GM18519 (cell line): ENCODE results near the gene EPHA3.

Experiments used
- ATAC-seq: cut with Tn5 transposase; IDR thresholded peaks from one replicate; pipeline ENCODE4 v1.9.1; 2021; ENCODE audit warnings: mild to moderate bottlenecking, moderate library complexity; ENCODE audit not compliant: unreplicated experiment, low FRiP score

The EPHA3 gene

DNA sequence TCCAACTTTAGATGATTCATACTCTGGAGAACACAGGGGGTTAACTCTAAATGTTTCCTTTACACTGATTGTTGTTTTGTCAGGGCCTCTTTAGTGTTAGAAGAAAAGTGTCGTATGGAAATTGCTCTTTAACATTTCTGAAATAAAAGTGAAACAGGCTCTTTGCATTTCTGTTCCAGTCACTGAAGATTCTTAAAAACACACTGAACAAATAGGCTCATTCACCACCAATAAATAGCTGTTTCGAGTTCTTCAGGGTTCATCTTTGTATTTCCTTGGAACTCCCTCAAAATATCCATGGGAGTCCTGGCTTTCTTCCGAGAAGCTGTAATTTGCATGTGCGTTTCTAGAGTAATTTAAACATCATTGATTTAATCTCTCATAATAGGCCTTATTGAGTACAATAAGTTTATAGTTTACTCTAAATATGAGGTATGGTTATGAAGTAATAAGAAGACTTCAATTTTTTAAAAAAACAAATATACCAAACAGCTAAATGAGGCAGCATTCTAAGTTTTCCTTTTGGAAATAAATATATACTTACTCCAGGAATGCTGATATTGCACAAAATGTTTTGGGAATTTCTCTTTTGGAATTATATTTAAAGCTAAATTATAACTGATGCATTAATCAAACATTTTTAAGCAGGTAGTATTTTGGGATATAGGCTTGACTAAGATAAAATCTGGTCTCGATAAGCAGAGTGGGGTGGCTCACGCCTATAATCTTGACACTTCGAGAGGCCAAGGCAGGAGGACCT is 327.4 kb downstream of the EPHA3 start:
- no peak for ATAC-seq

DNA sequence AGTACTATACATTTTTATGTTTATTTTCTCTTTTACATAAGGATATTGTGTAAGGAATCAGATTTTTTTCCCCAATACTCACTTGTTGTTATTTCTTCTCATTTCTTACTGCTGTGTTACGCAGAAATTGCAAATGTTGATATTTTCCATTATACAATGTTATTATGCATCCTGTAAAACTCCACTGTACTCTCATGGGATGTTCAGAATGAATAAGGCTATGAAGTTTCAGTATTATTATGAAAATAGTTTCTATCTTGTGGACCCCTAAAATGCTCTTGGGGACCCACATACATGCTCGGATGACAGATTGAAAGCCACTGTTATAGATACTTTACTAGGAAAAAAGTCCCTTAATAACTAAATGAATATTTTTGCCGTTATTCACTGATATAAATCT is 329.4 kb downstream of the EPHA3 start:
- ATAC-seq: no peak

DNA sequence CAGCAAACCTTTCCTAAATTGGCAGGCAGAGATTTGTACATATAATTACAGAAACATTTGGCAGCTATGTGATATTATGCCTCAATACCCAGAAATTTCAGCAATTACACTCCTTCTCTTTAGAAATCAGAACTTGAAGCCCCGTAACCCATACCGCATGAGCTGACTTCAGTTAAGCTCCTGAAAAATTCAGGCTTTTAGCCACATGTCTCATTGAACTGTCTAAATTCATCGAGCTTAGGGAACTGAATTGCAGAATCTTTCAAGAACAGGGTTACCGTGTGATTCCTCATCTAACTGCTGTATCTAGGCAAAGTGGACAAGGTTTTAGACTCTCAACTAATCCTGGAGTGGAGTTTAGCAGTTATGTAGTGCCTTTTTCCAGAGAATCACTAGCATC is 333.0 kb downstream of the EPHA3 start:
- ATAC-seq: no peak

DNA sequence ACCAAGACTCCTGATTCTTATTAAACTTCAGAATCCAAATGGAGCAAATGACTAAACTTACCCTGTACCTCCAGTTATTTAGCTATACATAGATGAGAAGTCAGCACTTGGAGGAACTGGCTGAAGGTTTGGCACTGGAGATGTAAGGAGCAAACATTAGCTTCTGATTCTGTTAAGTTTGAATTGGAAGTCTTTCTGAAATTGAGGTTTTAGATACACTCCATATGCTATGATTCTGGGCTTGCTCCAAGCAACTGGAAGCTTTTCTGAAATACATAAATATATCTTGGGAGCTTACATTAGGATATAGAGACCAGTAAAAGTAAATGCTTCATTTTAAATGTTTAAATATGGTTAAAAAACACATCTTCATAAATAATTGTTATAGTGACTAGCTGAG is 333.7 kb downstream of the EPHA3 start:
- ATAC-seq: no peak

DNA sequence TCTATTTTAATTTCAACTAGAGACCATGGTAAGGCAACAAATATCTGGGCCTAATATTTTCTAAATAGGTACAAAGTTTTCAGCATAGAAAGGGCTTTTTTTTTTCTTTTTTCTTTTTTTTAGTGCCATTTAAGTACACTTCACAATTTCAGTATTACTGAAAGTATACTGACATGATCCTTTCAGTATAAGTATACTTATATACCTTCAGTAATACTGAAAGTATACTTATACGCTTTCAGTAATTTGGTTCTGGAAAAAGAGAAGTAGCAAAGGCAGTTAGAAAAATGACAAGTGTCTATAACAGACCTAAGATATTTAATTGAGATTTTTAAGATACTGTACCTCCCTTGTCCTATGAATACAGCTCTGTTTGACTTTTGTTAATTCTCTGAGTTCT is 339.2 kb downstream of the EPHA3 start:
- ATAC-seq: no peak

DNA sequence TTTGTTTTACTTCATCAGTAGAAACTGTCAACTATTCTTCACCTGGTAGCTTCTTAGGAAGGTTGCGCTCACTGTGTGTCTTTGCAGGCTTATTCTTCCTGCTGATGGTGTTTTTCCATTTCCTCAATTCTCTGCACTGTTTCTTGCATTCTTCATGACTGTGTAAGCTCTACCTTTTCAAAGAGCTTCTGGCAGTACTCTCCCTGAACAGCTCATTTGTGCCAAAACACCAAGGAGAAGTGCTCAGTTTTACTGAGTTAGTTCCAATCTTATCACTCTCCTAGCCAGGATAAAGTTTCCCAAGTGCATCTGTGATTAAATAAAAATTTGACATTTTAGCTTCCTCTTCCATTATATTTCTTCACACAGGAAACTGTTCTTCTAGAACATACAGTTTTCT is 339.8 kb downstream of the EPHA3 start:
- no peak for ATAC-seq

DNA sequence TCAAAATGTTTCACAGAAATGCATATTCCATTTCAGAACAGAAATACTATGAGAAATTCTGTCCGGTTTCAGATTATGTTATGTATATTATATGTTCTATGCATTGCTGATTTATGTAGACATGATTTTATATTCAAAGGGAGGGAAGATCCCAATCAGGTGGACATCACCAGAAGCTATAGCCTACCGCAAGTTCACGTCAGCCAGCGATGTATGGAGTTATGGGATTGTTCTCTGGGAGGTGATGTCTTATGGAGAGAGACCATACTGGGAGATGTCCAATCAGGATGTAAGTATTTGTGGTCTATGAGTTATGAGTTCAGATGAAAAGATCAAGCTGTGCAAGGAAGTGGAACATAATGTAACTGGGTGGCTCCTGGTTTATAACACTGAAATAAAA is 341.7 kb downstream of the EPHA3 start:
- no peak for ATAC-seq

DNA sequence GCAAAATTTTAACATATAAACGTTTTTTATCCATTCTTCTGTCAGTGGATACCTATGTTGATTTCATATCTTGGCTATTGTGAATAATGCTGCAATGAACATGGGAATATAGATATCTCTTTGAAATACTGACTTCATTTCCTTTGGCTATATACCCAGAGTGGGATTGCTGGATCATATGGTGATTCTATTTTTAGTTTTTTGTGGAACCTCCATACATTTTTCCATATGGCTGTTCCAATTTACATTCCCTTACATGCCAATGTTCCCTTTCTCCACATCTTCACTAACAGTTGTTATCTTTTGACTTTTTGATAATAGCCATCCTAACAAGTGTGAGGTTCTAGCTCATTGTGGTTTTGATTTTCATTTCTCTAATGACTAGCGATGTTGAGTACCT is 344.6 kb downstream of the EPHA3 start:
- ATAC-seq: no peak

DNA sequence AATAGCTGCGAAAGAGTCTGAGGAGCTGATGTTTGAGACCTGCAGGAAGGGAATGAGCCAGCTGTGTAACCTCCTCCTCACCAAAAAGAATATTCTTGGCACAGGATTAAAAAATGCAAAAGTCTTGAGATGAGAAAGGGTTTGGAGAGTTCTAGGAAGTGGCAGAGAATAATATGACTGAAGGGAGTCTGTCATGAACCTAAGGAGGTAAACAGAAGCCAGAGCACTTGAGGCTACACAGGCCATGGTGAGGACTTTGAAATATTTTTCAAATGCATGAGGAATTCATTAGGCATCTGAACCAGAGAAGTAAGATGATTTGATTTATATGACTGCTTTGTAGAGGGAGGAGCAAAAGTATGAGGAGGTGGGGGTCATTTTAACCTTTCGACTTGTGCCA is 347.8 kb downstream of the EPHA3 start:
- ATAC-seq: no peak

DNA sequence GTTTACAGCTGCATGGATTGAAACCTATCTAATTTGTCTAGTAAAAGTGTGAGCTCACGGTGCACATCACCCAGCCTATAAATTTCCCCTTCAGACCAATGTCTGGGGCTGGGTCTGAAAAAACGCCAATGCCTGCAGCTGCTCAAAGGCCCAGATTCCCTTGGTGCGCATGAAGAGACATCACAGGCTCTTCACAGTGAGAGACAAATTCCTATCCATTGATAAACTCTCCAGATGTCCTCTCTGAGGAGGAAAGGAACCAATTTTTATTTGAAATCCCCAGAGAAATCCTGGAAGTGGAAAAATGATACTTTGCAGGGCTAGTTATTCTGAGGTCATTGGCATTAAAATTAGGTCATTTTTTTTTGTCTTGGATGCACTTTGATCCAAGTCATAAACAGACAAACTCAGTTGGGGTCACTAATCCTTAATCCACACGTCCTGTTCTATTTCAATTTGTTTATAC is 360.5 kb downstream of the EPHA3 start:
- no peak for ATAC-seq

DNA sequence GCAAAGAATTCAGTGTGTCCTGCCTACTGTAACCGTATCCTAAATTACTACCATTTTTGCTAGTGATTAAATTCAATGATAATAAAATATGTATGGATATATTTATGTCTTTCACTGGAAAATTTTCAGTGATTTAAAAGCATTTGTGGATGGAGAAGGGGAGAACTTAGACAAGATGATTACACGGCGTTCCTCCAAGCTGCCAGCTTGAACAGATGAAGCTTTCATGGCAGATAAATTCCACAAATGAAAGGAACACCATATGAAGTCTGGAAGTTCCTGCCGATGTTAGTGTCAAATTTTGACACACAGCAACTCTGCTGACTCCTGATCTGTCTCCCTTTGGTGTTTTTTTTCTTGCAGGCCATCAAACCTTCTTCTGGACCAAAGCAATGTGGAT is 364.7 kb downstream of the EPHA3 start:
- ATAC-seq: no peak

DNA sequence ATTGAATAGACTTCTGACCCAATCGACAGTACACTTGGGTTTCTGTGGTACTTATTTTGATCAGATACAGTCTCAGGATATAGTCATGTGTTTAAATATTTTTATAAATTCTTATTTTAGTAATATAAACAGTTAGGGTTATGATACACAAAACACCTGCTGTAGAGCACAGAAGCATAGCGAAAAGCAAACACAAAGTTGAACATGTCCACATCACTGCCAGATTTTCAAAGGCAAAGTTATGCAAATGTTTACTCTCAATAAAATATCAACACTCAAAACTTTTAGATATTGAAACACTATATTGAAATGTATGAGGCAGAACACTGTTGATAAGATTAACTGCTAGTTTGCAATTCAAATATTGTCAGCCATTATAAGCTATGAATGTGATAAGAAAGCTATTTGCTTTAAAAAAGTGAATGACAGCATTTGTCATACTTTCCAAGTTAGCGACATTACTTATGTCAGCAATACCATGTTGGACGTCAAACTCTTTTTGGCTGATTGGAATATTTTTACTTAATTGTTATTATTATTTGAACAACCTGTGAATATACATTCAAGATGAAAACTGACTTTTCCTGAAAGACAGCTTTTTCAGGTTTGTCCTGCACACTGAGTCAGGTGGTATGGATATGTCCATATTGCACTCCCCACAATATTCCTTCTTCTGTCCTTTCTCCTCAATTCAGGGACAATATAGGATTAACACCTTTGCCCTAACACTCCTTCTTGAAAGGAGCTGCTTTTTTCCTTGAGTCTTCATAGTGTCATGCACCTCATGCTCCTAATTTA is 367.1 kb downstream of the EPHA3 start:
- ATAC-seq: no peak

DNA sequence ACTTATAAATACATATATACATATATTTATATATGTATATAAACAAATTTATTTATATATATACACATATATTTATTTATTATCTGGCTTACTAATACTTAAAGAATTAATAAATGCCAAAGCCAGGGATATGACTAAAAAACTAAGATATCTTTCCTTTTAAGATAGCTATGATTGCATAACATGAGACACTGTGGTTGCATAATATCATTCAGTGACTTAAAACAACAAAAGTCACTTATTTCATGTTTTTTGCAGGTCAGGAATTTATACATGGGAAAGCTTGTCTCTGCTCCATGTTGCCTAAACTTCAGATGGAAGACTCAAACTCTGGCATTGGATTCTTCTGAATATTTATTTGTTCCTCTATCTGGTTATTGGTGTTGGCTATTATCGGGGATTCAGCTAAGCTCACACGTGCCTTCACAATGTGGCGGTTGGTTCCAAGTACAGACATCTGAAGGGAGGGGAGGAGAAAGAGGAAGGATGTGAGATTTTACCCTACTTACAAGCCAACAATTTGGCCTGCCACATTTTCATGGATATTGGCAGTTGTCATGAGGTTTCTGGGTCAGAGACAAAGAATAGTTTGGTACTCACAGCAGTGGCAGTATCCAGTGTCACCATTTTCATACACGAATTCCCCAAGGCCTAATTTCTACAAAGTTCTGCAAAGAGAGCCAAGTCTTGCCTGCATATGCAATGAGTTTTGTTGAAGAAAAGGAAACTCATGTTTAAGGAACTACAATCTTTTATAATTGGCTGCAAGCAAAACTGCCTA is 381.6 kb downstream of the EPHA3 start:
- no peak for ATAC-seq

DNA sequence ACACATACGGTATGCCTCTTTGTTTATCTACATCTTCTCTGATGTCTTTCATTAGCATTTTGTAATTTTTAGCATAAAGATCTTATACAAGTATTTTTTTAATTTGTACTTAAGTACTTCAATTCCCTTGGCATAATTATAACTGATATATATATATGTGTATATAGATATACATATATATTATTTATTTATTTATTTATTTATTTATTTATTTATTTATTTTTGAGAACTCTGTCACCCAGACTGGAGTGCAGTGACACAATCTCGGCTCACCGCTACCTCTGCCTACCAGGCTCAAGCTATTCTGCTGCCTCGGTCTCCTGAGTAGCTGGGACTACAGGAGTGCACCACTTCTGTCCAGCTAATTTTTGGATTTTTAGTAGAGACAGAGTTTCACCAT is 382.7 kb downstream of the EPHA3 start:
- ATAC-seq: no peak

DNA sequence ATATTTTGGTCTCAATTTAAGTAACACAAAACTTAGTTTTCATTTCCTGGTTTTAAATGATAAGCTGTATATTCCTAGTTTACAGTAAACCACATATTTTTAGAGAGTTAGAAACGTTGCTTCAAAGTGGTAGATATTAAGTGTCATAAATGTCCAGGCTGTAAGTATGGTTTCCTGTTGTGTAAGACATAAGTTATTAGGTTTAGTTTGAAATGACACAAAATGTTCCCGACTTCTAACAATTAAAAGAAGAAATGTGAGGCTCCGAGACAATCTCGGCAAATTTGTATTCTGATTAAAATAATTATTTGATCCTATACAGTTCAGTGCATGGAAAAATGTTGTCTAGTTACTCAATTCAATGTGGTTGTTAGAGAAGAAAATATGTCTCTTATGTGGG is 387.3 kb downstream of the EPHA3 start:
- ATAC-seq: no peak

DNA sequence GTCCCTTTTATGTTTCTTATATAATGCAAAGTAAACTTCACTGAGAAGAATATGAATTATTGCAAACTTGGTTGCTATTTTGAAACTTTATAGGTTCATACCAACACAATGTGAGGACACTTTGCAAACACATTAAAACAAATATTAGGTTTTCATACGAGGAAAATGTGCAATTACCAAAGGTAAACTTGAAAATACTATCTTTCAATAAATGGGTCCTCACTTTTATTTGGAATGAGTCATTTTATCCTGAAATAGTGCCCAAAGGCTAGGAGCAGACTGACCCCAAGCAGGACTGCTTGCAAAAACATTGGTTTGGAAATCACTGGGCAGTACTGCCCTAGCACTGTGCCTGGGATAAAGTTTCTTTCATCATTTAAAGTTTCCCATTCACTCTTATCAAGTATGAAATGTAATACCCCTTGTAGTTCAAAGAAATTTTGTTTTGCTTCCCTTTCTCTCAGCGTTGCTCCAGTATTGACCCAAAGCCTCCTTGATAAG is 396.5 kb downstream of the EPHA3 start:
- ATAC-seq: no peak

DNA sequence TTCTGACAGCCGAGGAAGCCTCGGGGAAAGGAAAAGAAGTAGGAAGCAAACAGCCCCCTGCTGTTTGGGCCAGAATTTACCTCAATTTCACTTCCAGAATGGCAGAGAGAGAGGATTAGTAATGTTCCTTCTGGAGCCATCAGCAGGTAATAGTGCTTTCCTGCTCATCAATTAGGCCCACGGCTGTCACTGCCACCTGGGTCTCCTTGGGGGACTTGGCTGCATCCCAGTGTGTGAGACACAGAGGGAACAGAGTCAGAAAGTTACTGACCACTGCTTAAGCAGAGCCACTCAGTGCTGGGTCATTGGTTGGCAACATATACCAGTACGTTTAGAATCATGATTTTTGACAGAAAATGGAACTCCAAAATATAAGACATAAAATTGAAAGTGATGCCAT is 397.0 kb downstream of the EPHA3 start:
- ATAC-seq: no peak

DNA sequence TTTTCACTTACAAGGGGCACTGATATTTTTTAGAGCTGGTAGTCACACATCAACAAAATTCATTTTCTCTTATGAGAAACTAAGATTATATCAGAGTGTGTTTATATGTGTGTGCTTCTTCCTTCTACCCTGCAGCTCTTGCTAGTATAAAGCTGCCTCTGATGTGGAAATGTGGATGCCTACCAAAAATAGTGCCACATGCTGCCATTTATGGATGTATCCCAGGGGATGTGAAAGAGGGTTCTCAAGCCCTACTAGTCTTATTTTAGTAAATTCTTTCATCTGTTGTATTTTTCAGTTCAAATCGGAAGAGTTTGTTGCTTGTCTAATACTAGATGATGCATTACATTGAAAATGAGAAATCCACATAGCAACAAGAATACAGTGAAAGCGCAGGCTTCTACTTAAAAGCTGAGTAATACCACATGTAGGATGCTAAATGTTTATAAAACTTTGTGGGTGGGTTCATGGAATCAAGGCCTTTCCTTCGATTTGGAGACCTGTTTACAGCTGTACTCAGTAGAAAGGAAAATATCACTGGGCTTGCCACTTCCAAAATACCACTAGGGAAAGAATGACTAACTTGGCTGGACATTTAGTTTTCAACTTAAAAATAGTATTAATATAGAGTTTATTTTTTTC is 399.2 kb downstream of the EPHA3 start:
- ATAC-seq: no peak

DNA sequence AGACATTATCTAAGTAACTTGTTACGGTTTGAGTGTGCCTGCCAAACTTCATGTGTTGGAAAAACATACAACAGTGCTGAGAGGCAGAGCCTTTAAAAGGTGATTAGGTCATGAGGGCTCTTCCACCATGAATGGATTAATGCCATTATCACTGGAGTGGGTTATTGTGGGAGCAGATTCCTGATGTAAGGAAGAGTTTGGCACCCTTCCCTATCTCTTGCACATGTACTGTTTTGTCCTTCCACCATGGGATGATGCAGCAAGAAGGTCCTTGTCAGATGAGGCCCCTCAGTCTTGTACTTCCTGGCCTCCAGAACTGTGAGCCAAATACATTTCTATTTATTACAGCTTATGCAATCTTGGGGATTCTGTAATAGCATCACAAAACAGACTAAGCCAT is 413.9 kb downstream of the EPHA3 start:
- ATAC-seq: no peak

DNA sequence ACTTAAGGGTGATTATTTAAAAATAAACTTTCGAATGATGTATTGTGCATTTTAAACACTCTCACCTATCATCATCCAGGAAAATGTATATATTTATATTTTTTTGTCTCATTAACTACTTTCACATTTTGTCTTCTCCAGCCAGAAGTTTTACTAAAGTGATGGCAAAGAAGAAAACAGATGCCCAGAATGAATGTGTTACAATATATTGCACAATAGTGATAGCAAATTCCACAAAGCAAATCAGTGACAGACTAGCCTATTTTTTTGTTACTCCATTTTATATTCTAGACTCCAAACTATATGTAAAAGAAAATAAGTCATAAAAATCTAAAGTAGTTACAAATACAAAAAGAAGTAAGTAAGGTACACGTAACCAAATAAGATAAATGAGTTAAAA is 414.7 kb downstream of the EPHA3 start:
- no peak for ATAC-seq

DNA sequence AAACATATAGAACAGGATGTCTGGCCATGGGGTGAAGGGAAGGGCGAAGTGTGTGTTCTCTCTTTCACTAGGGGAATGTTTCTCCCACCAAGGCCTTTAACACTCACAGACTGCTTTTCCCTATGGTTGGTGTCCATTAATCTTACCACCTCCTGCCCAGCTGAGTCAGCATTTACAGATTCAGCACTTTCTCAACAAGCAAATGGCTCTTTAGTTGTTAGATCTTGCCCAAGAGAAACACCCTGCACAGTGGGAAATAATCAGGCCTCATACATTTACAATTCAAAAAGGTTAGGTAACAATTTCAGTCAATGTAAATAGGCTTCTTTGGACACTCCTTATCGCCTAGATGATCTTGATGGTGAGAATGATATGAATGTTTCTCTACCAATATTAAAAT is 418.2 kb downstream of the EPHA3 start:
- ATAC-seq: no peak
